ENCODE results near the gene RGS14.

DNA sequence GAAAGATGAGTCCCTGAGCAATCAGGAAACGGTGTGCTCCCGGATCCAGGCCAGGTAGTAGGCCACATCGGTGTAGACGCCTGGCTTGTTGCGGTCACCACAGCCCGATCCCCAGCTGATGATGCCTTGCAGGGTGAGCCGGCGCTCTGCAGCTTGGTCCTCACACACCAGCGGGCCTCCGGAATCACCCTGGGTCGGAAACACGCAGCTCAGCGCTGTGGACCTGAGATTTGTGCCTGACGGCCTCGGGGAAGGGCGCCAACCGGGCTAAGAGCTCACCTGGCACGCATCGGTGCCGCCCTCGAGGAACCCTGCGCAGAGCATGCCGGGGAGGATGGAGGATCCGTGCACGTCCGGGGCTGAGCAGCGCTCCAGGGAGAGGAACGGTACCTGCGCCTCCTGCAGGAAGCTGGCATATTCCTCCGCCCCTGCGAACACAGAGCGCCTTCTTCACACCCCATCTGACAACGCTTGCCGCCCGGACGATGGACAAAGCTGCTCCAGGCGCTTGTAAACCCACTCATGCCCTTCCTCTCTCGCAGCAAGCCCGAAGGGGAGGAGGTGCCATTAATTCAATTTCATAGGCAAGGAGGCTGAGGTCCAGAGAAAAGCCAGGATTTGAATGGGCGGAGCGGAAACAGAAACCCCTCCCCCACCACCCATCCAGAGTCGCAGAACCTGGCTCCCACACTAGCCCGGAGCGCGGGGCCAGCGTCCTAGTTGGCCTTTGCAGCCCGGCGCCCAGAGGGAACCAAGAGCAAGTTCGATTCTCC lies 44.7 kb downstream of the RGS14 start:
- TF ChIP-seq EZH2 (IDR thresholded peaks at IDR 0.05) (no peak), POLR2AphosphoS5 (IDR thresholded peaks at IDR 0.05; ENCODE audit: borderline replicate concordance, low read depth, low read length) (no peak), FOXP2 (optimal IDR thresholded peaks at IDR 0.05; ENCODE audit: control extremely low read depth, extremely low read length, insufficient read depth) (no peak)
